Stimulated activated CD4-positive, alpha-beta T cell treated with anti-CD3 and anti-CD28 coated beads, Interleukin-2, amount 100 ng/mL, for 4 hours (primary cell): Measurements from ENCODE around the gene MTNR1B.

ENCODE experiments used
- DNase-seq: peaks from one replicate; pipeline ENCODE4 v3.0.0-alpha.2; 2020; ENCODE audit warnings: low read depth

Gene MTNR1B

DNA sequence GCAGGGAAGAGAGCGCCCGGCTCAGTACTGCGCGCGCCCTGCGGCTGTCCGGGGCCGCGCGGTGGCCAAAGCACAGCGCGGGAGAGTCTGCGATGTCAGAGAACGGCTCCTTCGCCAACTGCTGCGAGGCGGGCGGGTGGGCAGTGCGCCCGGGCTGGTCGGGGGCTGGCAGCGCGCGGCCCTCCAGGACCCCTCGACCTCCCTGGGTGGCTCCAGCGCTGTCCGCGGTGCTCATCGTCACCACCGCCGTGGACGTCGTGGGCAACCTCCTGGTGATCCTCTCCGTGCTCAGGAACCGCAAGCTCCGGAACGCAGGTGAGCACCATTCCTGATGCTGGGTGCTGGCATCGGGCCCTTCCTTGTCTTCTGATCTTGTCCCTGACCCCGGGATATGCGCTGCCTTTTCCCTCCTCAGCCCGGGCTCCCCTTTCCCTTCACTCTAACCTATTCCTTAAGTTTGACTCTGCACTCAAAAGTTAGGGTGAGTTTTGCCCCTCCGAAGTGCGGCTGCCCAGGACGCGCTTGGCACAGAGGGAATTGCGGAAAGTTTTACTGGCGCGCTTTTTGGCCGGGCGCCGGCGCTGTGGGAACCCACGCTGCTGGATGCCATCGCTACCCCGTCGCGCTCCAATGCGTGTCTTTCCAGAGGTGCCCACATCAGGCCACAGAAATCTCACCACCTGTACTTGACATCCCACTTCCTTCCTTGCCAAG, at the start of gene MTNR1B:
Gene MTNR1B, plus strand, starts transcription at position 18 of the 714 bp plus-strand sequence. Its CDS starts 75 bp downstream, at position 93.
- no peak for DNase-seq

DNA sequence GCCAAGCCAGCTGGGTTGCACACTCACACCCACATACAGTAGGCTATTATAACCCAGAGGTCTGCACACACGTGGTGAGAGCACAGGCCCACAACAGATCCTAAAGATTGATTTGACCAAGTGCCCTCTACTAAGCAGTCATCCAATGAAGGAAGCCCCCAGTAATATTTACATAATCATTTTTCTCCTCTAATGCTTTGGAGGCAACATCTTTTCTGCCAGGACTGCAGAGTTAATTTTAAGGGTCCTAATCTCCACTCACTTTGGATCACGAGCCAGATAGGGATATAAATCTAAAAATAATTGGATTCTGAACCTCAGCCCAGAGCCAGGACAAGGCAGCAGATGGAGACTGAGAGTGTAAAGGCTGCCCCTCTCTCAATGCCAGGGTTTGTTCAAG, 49.1 kb upstream of the MTNR1B start:
- no peak for DNase-seq

DNA sequence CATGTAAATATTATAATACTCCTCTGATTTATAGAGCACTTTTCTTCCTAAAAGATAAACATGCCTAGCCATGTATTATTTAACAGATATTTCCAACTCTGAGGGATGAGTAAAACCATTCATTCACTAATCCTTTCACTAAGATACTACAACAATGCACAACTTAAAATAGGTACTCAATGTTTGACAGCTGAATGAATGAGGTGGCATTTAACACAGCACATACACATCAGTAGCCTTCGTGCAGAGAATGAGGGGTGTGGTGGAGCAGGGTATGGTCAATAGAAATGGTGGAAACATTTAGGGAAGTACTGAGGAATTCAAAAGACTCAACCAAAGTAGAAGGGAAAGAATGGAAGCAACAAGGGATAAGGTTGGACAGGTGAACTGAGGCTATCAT, 46.7 kb upstream of the MTNR1B start:
- DNase-seq: no peak

DNA sequence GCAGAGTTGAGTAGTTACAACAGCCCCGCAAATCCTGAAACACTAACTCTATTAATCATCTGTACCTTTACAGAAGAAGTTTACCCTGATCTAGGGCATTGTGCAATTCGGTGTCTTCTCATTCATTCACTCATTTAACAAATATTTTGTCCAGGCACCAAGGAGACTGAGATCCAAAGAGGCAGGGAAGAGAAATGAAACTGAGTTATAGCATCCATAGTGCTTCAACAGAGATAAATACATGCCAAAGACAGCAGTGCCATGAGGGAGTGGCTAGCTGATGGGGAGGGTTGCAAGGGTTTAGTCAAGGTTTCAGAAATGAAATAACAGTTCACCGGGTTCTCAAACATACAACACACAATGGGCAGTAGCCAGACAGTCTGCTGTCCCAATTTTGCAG, 40.2 kb upstream of the MTNR1B start:
- no peak for DNase-seq

DNA sequence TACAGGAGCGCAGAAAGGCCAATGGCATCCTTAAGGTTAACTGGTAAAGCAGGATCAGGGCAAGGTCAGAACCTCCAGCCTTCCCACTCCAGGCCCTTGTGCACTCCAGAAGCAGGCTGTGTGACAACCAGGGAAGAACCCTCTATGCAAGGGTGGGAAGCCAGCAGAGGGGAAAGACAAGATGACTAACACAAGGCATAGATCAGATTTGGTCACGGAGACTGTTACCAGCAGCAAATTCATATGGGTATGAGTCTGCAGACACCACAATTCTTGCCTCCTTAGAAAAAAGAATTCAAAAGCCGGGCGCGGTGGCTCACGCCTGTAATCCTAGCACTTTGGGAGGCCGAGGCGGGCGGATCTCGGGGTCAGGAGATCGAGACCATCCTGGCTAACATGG, 39.8 kb upstream of the MTNR1B start:
- DNase-seq: no peak

DNA sequence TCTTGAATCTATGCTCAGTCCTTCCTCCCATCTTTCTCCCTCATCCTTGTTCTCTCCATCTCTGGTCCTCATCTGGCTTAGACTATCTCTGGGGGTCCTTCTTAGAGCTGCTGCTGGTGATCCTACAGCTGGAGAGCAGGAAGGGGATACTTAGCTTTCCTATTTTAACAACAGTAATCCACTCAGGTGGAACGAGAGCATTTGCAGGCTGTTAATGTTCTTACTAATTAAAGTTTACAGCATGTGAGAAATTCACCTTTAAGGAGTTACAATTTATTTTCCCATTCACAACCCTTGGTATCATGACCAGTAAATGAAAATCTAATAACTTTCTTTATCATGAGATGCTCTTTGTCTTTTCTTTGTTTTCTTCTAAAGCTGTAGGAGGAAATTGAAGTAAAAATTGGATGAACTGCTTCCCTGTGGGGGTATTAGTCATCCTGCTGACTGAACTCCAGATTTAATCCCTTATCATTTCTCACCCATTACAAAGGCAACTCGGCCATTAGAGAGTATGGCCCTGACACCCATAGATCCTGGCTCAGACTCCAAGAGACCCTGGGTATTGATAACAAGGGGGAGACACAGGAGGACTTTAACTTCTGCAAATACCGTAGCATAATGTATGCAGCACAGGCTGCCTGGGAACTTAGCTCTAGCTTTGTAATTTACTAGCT, 37.6 kb upstream of the MTNR1B start:
- no peak for DNase-seq

DNA sequence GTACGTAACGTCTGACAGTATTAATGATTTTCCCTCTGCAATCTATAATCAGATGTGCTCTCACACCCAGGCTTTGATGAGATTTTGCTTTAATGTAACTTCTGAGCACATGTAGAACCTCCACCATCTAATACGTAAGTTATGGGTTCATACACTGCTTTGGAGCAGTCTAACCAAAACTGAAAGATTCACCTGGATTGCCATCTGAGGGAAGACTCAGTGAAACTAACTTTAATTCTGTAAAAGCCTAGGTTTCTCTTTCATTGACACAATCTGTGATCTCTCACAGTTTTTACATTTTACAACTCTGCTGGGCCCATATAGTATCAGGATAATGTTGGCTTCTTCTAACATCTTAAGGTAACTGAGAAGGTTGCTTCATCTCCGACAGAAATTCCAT, 30.1 kb upstream of the MTNR1B start:
- no peak for DNase-seq

DNA sequence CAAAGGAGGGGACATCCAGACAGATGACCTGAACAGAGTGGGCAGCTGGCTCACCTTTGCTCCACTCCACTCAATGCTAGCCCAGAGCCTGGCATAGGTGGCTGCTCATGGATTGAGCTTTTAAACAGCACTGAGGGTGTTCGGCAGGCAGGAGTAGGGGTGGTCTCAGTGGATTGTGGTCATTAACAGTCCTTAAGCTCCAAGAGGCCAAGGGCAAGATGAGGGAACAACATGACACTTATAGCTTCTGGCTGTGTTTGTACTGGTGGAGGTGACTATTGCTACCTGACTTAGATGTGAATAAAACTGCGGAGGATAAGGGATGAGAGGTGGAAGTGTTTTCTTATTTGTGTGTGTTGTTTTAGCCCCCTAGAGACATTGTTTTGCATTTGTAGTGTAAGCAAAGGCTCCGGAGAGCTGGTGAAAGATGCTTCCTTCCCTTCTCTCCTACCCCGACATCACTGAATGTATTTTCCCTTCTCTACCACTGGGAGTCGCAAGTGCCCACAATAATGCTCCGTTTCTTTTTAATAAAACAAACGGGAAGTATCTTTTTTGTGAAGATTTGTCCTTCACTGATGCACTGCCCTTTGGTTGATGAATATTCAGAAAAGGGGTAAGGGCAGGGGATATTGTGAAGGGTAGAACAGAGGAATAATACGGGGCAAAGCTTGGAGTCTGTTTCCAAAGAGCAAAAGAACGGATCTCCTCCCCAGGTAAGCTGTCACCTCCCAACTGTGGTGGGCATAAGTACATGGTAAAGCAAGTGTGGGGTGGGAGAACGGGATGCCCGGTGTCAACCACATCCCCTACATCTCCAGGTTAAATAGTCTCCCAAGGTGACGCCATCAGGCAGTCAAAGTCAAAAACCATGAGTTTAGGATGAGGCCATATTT, 27.5 kb upstream of the MTNR1B start:
- no peak for DNase-seq

DNA sequence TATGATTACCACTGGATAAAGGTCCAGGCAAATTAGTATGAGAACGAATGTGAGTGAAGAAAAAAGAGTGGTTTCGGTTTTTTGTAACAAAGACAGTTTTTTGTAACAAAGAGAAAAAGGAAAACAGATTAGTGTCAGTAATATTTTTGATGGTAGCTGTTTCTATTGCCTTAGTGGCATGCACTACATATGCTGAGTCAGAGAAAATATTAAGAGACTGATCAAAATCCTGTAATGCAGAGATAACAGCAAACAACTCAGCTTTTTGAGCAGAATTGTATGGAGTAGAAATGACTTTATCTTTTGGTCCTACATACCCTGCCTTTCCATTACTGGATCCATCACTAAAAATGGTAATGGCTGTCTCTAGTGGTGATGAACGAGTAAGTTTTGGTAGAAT, 22.7 kb upstream of the MTNR1B start:
- no peak for DNase-seq

DNA sequence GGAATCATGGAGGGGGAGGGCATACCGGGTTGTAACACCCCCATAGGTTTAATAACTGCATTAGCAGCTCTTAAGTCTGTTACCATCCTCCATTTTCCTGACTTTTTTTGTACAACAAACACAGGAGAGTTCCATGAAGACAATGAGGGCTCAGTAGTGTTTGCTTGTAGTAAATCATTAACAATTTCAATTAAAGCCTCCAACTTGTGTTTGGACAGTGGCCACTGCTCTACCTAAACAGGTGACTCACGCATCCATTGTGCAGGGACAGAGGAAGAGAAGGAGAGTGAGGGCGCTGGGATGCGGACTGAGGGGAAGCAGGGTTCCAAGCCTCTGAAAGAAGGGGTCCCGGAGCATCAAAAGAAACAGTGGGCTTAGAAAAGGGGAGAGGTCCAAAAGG, 21.3 kb upstream of the MTNR1B start:
- DNase-seq: no peak

DNA sequence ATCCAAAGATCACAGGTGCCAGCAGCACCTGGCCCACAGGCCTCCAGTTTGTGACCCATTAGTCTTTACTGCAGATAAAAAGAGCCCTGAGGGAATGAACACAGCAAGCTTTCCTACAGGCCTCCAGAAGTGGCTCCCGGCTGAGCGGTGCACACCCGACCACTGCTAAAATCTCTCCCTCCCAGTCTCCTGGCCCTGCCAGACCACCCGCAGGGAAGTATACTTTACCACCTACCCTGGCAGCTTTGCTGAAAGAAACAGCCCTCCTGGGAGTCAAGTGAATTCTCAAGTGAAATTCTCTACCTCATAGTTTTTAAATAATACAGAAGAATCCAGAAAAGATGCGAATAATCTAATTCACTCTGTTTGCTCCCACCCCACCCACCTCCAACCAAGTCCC, 15.4 kb upstream of the MTNR1B start:
- DNase-seq: no peak

DNA sequence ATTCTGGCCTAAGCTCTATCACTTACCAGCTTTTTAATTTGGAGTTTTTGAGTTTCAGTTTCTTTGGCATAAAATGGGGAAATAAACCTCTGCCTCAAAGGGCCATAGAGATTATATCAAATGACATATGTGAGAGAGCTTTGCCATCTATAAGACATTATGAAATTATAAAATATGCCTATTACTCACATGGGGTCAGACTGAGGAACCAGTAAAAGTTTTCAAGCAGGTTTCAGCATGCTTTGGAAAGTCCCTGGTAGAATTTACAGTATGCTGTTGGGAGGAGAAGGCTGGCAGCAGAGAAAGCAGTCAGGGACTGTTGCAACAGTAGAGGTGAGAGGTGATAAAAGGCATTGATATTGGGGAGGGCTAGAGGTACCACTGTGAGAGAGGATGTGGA, 13.6 kb upstream of the MTNR1B start:
- DNase-seq: no peak

DNA sequence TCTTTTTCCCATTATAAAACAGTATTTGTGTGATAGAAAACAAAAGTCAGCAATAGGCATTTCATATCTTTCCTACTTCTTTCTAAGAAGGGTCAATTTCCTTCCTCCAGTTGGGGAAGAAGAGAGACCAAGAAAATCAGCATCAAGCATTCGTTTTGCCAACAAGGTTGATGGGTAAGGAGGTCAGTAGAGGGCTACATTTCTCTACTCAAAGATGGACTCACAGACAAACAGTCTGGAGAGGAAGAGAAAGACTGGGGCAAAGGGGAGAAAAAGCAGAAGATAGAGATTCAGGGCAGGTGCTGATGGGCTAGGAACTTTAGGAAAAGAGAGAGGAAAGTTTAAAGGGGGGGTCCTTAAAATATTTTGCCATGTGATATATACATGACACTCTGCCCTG, 8.6 kb upstream of the MTNR1B start:
- DNase-seq: no peak

DNA sequence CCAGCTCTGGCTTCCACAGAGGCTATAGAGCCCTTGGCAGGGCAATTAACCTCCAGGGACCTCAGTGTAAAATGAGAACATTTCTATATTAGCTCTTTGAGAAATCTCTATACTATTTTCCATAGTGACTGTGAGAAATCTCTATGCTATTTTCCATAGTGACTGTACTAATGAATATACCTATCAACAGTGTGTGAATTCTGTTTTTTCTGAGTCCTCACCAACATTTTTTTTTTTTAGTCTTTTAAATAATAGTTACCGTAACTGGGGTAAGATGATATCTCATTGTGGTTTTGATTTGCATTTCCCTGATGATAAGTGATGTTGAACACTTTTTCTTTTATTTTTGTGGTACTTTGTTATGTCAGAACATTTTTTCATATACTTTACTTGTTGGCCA, 7.0 kb upstream of the MTNR1B start:
- DNase-seq: no peak

DNA sequence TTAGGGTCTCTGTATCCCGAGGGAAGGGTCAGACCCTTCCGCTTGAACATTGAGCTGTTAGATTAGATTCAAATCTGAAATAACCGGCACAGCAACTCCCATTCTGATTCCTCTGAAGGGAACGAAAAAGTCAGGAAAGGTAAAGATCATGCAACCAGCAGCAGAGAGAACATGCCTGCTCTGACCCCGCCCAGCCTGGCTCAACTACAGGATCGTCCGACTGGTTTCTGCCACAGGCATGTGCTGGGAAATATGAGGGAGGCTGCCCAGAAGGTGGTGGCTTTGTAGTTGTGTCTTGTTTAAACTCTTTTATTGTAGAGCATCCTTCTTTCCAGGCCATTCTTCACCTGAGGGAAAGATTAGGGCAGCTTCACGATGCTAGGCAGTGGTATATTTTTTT, 5.0 kb upstream of the MTNR1B start:
- no peak for DNase-seq

DNA sequence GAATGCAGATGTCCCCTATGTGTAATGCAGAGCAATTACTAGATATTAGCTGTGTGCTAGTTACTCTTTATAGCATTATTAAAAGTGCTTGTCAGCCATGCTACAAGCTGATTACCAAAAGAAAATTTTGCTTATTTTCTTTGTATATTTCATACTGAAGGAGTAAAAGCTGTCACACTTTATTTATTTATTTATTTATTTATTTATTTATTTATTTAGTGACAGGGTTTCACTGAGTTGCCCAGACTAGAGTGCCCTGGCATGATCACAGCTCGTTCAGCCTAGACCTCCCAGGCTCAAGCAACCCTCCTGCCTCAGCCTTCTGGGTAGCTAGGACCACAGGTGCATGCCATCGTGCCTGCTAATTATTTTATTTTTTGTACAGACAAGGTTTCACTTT, 4.3 kb upstream of the MTNR1B start:
- DNase-seq: no peak

DNA sequence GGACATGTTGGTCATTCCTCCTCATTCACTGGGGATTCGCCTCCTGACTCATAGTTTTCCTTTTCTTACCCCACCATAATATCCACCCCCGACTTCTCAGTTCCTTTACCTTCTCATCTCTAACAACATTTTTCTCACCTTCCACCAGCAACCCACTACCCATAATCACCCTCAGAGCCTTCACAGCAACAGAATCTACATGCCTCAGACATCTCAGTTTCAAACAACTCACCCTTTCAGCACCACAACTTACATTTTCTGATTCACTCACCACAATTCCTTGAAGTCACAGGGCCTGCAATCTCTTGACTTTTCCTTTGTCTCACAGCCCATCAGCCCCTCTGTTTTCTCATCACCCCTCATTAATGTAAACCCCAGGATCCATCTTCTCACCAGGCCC, 2.3 kb upstream of the MTNR1B start:
- no peak for DNase-seq

DNA sequence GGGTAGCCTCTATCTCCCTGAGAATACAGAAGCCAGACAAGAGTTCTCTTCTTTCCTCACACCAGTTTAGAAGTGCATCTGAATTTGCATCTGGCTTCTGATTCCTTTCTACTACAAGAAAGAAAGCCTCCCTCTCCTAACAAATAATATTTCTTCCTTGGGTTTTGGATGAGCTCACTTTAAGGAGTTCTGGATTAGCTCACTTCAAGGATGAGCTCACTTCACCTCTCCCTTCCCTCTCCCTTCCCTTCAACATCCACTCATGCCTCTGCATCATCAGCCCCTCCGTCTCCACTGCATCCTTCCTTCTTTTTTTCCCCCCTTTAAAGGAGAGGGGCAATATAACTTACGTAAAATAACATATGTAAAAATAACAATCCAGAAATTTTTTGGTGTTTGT, 1.6 kb upstream of the MTNR1B start:
- DNase-seq: no peak

DNA sequence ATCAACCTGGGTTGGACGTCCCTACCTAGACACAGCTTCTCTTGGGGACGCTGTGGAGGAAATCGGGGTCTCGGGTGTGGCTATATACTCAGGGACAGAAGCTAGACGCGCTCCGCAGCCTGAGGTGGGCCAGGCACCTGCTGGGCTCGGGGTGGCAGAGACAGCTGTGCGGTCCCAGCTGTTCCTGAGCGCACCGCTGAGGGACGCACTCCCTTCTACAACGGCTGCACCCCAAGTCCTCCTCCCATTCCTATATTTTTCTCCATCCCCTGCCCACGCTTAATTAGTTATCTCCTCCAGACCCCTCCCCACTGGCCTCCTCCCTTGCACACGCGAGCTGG, 188 bp upstream of the MTNR1B start:
- DNase-seq: no peak

DNA sequence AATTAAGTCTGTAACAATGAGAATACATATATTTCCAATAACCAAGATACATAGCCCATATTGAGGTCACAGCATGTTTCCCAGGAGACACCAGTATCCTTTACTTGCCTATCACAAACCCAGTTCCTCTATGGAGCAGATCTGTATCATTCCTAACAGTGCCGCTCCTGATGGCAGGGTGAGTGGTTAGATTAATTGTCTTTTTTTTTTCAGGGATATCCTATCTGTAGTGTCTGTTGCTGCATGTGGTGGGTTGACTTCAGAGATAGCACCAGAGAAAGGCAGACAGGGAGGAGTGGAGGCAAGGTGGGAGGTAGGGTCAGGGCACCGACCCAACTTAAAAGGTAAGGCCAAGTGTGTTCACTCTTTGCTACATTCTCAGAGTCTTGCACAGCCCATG, 2.8 kb downstream of the MTNR1B start:
- DNase-seq: no peak

DNA sequence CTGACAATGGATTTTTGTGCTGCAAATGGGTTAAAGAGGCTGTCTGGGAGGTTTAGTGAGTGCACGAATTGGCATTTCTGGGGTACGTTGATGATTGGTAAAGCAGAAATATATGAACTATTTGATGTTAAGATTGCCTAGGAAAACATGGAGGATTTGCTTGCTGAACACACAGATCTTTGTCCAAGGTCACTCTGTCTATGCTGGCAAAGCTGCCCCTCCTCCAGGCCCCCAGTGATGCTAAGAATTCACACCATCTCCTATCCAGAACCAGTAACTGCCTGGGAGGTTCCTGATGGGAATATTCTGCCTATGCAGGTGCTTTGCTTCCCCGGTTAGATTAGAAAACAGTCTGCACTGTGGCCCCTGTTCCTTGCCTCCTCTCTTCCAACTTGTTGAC, 5.8 kb downstream of the MTNR1B start:
- no peak for DNase-seq

DNA sequence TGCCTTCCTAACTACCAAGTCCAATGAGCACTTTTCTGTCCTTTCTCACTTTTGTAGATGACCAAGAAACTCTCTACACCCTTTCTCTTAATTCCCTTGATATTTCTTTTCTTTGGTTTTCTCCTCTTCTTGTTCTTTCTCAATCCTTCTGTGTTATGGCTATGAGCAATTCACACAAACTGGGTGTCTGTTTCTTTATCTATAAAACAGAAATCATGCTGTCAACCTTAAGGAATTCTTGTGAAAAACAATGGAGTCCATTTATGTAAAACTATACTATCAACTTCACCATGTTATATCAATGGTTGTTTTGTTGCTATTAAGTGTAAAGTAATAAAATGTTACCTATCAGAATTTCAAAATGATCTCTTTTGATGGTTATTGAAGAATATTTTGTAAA, 7.2 kb downstream of the MTNR1B start:
- no peak for DNase-seq

DNA sequence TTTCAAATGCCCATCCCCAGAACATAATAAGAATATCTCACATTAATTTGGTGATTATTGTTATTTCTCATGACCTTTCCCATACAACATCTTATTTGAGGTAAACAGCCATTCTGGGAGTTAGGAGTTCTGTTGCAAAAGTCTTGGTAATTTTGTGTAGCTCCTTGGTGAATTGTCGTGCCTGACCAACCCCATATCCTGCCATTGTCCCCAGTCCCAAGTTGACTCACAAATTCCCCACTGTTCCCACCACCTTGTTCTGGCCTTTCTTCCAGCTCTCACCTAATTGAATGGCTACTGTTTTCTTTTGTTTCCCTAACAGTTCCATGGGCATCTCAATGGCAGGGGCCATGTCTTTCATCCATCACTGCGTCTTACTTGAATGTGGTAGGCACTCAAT, 8.0 kb downstream of the MTNR1B start:
- DNase-seq: no peak
